NCI-H345 (cell line): Measurements from ENCODE around the gene FLRT1.
A peak's percentile ranks its signal among the peaks of the same experiment; 100 is the strongest.

Source experiments
- DNase-seq: peaks from one replicate; lab custom pipeline; 2025; lab: John Stamatoyannopoulos, UW

FLRT1 gene, protein sequence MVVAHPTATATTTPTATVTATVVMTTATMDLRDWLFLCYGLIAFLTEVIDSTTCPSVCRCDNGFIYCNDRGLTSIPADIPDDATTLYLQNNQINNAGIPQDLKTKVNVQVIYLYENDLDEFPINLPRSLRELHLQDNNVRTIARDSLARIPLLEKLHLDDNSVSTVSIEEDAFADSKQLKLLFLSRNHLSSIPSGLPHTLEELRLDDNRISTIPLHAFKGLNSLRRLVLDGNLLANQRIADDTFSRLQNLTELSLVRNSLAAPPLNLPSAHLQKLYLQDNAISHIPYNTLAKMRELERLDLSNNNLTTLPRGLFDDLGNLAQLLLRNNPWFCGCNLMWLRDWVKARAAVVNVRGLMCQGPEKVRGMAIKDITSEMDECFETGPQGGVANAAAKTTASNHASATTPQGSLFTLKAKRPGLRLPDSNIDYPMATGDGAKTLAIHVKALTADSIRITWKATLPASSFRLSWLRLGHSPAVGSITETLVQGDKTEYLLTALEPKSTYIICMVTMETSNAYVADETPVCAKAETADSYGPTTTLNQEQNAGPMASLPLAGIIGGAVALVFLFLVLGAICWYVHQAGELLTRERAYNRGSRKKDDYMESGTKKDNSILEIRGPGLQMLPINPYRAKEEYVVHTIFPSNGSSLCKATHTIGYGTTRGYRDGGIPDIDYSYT

DNA sequence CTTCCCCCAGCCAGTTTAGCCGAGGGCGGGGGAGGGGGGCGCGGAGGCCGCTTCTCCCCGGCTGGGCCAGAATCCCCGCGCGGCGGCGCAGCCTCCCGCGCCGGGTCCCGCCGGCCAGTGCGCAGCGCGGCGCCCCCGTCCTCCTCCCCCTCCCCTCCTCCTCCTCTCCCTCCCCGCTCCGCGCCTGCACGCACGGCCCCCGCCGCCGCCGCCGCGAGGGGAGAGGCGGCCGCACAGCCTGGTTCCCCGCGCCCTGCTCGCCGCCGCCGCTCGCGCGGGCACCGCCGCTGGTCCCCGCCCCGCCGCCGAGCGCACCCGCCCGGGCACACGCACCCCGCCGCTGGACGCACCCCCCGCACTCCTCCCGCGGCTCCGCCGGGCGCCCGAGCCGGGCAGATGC lies at the start of gene FLRT1:
TSS of gene FLRT1 (plus strand) at position 356 of the 400 bp plus-strand sequence. CDS start 80,337 bp downstream, outside the sequence.
- peak; percentile 19 for DNase-seq

GRCh38 chr11:63986156-63986931 lies 49.4 kb upstream of the FLRT1 start, which contains the start of gene OTUB1:
Gene OTUB1 (plus strand): TSS chr11:63986438. CDS start chr11:63986457, 19 bp downstream.
- DNase-seq, result peak; percentile 95

GRCh38 chr11:63986932-63987513 lies 48.7 kb upstream of the FLRT1 start:
- DNase-seq, result no peak

- DNase-seq, result no peak
These were observed 44.2 kb upstream of the FLRT1 start for GRCh38 chr11:63991558-63991957.

DNA sequence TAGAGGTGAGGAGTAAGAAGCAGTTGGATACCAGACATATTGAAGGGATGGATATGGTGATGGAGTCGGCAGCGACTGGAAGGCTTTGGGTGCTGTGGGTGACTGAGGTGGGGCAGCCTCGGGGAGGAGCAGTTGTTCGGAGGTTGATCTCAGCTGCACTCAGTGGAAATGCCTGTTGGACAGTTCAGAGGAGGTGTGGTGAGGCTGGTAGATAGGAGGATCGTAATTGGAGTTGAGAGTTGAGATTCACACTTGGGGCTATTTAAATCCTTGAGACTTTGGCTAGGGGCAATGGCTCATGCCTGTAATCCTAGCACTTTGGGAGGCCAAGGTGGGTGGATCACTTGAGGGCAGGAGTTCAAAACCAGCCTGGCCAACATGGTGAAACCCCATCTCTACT lies 42.6 kb upstream of the FLRT1 start:
- no peak for DNase-seq

- no peak for DNase-seq
These were observed 41.7 kb upstream of the FLRT1 start for GRCh38 chr11:63993993-63994392.

DNA sequence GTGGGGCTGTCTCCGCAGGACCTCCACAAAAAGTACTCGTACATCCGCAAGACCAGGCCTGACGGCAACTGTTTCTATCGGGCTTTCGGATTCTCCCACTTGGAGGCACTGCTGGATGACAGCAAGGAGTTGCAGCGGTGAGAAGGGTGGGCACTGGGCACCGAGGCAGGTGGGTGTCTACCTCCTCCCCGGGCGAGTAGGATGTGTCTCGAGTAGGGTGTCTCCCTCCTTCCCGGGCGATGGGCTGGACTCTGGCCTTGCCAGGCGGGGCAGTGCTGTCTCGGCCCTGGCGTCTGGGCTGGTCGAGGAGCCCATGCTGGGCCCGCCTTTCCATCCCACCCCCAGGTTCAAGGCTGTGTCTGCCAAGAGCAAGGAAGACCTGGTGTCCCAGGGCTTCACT lies 39.2 kb upstream of the FLRT1 start:
- no peak for DNase-seq

- DNase-seq, result no peak
These were observed 38.5 kb upstream of the FLRT1 start for GRCh38 chr11:63997104-63997700.

DNA sequence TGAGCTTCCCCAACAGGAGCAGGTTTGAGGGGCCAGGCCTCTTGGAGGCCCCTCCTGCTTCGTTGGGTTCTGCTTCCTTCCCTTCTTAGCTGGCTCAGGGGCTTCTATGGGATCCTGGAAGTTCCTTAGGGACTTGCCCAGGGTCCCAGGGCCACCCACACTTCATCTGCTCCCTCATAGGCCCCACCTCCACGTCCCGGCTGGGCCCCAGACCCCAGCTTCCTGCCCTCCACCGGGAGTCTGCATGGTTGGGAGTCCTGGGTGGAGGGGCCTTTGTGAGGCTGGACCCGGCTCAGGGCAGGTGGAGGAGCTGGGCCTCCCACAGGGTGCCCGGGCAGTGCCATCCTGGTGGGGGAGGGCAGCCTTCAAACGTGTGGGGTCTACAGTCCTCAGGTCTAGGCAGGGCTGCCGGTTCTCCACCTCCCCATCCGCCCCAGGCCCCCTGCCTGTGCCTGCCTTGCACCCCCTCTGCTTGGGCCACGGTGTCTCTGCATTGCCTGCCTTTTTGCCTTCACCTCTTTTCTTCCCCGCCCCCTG lies 37.9 kb upstream of the FLRT1 start:
- no peak for DNase-seq

DNA sequence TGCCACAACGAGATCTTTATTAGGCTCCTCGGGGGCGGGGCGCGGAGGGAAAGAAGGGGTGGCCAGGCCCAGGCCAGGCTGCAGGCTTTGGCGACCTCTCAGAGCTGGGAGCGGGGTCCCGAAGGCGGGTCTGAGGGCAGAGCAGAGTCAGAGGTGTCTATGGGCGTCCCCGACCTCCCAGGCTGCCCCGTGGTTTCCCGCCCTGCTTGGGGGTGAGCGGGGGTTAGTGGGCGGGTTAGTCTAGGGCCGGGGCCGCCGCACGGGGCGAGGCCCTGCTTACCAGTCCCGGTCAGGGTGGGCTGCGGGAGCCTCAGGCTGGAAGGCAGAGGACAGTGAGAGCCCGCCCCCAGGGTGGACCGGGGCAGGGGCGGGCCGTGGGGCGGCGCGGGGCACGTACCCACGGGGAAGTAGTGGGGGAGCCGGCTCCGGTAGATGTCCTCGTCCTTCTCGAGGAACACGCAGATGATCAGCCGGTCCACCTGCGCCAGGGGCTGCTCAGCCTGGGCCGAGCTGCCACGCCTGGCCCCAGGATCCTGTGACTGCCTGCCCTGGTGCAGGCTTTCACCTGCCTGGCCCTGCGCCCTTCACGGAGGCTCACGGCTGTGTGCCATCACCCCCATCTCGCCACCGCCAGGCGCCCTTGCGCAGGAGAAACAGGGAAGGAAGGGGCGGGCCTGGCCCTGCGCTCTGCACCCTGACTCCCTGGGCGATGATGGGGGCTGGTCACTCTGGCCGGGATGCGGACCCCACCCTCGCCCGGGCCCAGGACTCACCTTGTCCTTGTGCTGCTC lies 37.0 kb upstream of the FLRT1 start:
- DNase-seq, result peak; percentile 42

GRCh38 chr11:63999349-64000025 lies 36.2 kb upstream of the FLRT1 start:
- DNase-seq, result peak; percentile 87

DNA sequence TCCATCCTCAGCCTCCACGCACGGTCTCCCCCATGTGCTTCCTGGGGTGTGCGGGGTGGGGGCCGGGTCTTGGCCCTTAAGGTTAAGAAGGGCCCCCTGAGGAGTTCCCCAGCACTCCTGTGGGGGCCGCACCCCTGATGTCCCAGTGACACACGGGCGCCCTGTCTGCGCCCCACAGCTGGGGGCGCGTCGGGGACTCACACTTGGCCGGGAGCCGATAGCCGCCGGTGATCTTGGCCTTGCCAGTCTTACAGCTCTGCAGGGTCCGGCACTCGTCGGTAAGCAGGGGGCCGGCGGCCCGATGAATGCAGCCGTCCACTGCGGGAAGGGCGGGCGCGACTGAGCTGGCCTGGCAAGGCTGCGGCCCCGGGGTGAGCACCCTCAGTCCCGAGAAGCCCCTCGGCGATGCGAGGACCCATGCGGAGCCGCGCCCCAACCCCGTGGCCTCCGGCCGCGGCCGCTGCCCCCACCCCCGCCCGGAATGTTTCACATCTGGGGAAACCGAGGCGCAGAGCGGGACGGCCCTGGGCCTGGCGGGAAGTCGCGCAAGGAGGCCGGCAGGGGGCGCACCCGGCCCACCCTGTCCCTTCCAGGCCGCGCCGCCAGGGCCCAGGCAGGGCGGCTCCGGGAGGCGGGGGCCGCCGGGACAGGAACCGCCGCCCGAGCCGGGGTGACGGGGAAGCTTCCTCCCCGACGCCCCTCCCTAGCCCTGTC lies 35.5 kb upstream of the FLRT1 start:
- DNase-seq, result peak; percentile 70

DNA sequence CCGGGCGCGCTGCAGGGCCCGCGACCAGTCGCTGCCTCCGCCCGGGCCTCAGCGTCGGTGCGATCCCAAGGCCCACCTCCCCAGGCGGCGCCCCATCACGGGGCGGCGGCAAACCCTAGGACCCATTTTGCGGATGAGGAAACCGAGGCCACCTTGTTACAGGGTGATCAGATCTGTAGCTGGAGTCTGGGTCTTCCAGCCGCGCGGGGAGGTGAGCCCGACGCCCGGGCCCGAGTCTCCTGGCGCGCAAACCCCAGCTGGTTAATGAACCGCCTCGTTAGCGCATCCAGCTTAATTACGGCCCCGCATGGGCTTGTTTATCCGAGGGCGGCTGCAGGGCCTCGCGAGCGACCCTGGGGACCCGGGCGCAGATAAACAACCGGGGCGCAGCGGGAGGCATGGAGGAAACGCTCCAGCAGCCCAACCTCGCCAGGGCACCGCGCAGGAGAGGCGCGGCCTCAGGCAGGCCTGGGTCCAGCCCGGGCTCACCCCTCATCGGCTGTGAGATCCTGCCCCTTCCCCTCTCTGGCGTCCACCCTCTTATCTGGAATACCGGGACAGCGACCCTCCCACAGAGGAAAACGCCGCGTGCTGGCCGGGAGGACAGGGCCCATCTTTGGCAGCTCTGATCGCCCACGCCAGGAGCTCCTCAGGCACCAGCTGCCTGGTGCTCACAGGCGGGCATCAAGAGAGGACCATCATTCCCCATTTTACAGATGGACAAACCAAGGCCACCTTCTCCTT lies 34.8 kb upstream of the FLRT1 start:
- no peak for DNase-seq

GRCh38 chr11:64001484-64002420 lies 34.0 kb upstream of the FLRT1 start:
- DNase-seq, result no peak

GRCh38 chr11:64003807-64004589 lies 31.7 kb upstream of the FLRT1 start:
- no peak for DNase-seq

GRCh38 chr11:64004590-64004984 lies 31.1 kb upstream of the FLRT1 start:
- no peak for DNase-seq

DNA sequence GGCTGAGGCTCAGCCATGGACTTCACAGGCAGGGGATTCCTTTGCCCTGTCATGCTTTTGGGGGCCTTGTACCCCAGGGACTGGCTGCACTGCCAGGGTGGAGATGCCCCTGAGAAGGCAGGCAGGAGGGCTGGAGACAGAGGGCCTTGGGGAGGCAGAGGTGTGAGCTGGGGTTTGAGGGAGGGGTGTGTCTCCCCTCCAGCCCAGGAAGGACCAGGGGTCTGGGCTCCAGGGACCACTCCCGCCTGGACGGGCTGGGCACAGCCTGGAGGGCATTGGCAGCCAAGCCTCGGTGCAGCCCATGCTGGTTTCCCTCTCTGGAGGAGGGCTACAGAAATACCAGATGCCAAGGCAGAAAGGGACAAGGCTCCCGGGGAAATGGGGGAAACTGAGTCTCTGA lies 30.0 kb upstream of the FLRT1 start:
- DNase-seq, result no peak
